IMR-90 (cell line): ENCODE measurements around the gene VMO1. TPM values are rescaled to one million over a fixed set of nuclear protein-coding genes. Genes with fewer than 3 reads are reported as not detected.

Experiments used
- ATAC-seq: fragments of 200-7000 bp; cut with Tn5 transposase; 2 replicates; pipeline ENCODE4 v1.9.1; 2020; ENCODE audit warnings: low read depth, mild to moderate bottlenecking, moderate library complexity
- BruUV-seq: library from RNA; stranded (reverse); fragments of 400-500 nt; replicated peaks from 2 replicates; lab custom pipeline; 2021; lab: Mats Ljungman, UMichigan
- CTCF ChIA-PET: fragments of 300-600 bp; formaldehyde crosslinking; extraction: SDS; loops from one replicate; lab custom pipeline; 2021; ENCODE audit warnings: antibody characterized with exemption; lab: Yijun Ruan, JAX
- POLR2A ChIA-PET: fragments of 300-600 bp; sonication (Branson Sonifier 250); formaldehyde crosslinking; loops from one replicate; lab custom pipeline; 2022; ENCODE audit warnings: antibody characterized with exemption; ENCODE audit not compliant: unreplicated experiment; lab: Charles Lee
- DNase-seq: peaks from one replicate; pipeline ENCODE4 v3.0.0; 2013
- H2AFZ ChIP-seq: replicated peaks from 2 replicates; pipeline ENCODE3; 2013; ENCODE audit warnings: low read length, mild to moderate bottlenecking; ENCODE audit not compliant: poor library complexity
- H2AK5ac ChIP-seq: 2 replicates; pipeline ENCODE4 v1.6.1; 2013; ENCODE audit warnings: low read depth, low read length, inconsistent platforms
- H2AK9ac ChIP-seq: replicated peaks from 2 replicates; pipeline ENCODE3; 2013; ENCODE audit warnings: mild to moderate bottlenecking, low read depth, low read length, moderate library complexity; ENCODE audit not compliant: poor library complexity
- H2BK120ac ChIP-seq: 2 replicates; pipeline ENCODE4 v1.6.1; 2013; ENCODE audit warnings: low read depth, low read length, inconsistent platforms
- H2BK15ac ChIP-seq: 3 replicates; pipeline ENCODE4 v1.6.1; 2013; ENCODE audit warnings: low read depth, low read length, inconsistent platforms
- H2BK20ac ChIP-seq: 2 replicates; pipeline ENCODE4 v1.6.1; 2013; ENCODE audit warnings: low read depth, mild to moderate bottlenecking, inconsistent platforms, low read length, moderate library complexity
- H2BK5ac ChIP-seq: 2 replicates; pipeline ENCODE4 v1.6.1; 2013; ENCODE audit warnings: mild to moderate bottlenecking, low read depth, low read length, inconsistent platforms; ENCODE audit not compliant: poor library complexity, severe bottlenecking
- H3K14ac ChIP-seq: replicated peaks from 2 replicates; pipeline ENCODE4 v1.6.1; 2013; ENCODE audit warnings: low read depth, low read length, inconsistent platforms
- H3K18ac ChIP-seq: 2 replicates; pipeline ENCODE4 v1.6.1; 2013; ENCODE audit warnings: low read depth, low read length, control low read depth
- H3K23ac ChIP-seq: 2 replicates; pipeline ENCODE4 v1.6.1; 2013; ENCODE audit warnings: low read depth, low read length, inconsistent platforms
- H3K27ac ChIP-seq: 2 replicates; pipeline ENCODE4 v1.5.1; 2013; ENCODE audit warnings: mild to moderate bottlenecking, control low read depth, low read length; ENCODE audit not compliant: insufficient read depth
- H3K27me3 ChIP-seq: 2 replicates; pipeline ENCODE4 v1.6.1; 2013; ENCODE audit warnings: low read length; ENCODE audit not compliant: control insufficient read depth, insufficient read depth
- H3K36me3 ChIP-seq: 2 replicates; pipeline ENCODE4 v1.6.1; 2013; ENCODE audit warnings: low read length, mixed read lengths; ENCODE audit not compliant: control insufficient read depth, insufficient read depth
- H3K4ac ChIP-seq: 2 replicates; pipeline ENCODE4 v1.6.1; 2013; ENCODE audit warnings: low read depth, low read length, inconsistent platforms
- H3K4me1 ChIP-seq: 2 replicates; pipeline ENCODE4 v1.6.1; 2013; ENCODE audit warnings: low read length, mixed read lengths; ENCODE audit not compliant: control insufficient read depth, insufficient read depth
- H3K4me2 ChIP-seq: 2 replicates; pipeline ENCODE4 v1.6.1; 2013; ENCODE audit warnings: low read depth, mild to moderate bottlenecking, control low read depth, low read length, moderate library complexity
- H3K4me3 ChIP-seq: 2 replicates; pipeline ENCODE4 v1.5.1; 2013; ENCODE audit warnings: low read depth, mild to moderate bottlenecking, control low read depth, low read length, moderate library complexity; ENCODE audit not compliant: insufficient read depth
- H3K56ac ChIP-seq: 2 replicates; pipeline ENCODE4 v1.6.1; 2013; ENCODE audit warnings: low read length, inconsistent platforms; ENCODE audit not compliant: insufficient read depth; ENCODE audit errors: extremely low read depth
- H3K79me1 ChIP-seq, 2 experiments: 2 replicates each; pipeline ENCODE4 v1.6.1; 2013; ENCODE audit warnings: low read length in 2 of 2, inconsistent platforms in 1 of 2, low read depth in 1 of 2
- H3K9ac ChIP-seq: 2 replicates; pipeline ENCODE4 v1.6.1; 2013; ENCODE audit warnings: low read depth, low read length, control low read depth
- H3K9me1 ChIP-seq: 2 replicates; pipeline ENCODE4 v1.6.1; 2013; ENCODE audit warnings: low read length, inconsistent platforms; ENCODE audit not compliant: insufficient read depth
- H3K9me3 ChIP-seq: 2 replicates; pipeline ENCODE4 v1.6.1; 2013; ENCODE audit warnings: low read length; ENCODE audit not compliant: control insufficient read depth, insufficient read depth
- H4K20me1 ChIP-seq: 2 replicates; pipeline ENCODE4 v1.6.1; 2013; ENCODE audit warnings: low read length, inconsistent platforms; ENCODE audit not compliant: insufficient read depth
- H4K5ac ChIP-seq: 2 replicates; pipeline ENCODE4 v1.6.1; 2013; ENCODE audit warnings: mild to moderate bottlenecking, low read depth, low read length, control low read depth
- H4K8ac ChIP-seq, 2 experiments: 2 replicates each; pipeline ENCODE4 v1.6.1; 2013; ENCODE audit warnings: low read depth in 2 of 2, low read length in 2 of 2, control low read depth in 1 of 2, inconsistent platforms in 1 of 2
- H4K91ac ChIP-seq: 2 replicates; pipeline ENCODE4 v1.6.1; 2013; ENCODE audit warnings: low read depth, low read length, inconsistent platforms; ENCODE audit not compliant: insufficient read depth
- CEBPB ChIP-seq: IDR thresholded peaks from 2 replicates; pipeline ENCODE4 v1.6.1; 2012; ENCODE audit warnings: low read depth, low read length, improper control_type of control experiment
- CHD1 ChIP-seq: IDR thresholded peaks from 2 replicates; pipeline ENCODE4 v1.6.1; 2012; ENCODE audit warnings: low read depth, low read length, improper control_type of control experiment
- MAFK ChIP-seq: IDR thresholded peaks from 2 replicates; pipeline ENCODE4 v1.6.1; 2012; ENCODE audit warnings: low read depth, low read length, improper control_type of control experiment
- MAZ ChIP-seq: IDR thresholded peaks from 2 replicates; pipeline ENCODE4 v1.6.1; 2012; ENCODE audit warnings: low read depth, mild to moderate bottlenecking, low read length, improper control_type of control experiment, moderate library complexity, borderline replicate concordance
- MXI1 ChIP-seq: IDR thresholded peaks from 2 replicates; pipeline ENCODE4 v1.6.1; 2012; ENCODE audit warnings: low read depth, mild to moderate bottlenecking, low read length, moderate library complexity, borderline replicate concordance
- RAD21 ChIP-seq: IDR thresholded peaks from 2 replicates; pipeline ENCODE4 v1.6.1; 2012; ENCODE audit warnings: low read length, improper control_type of control experiment
- SMC3 ChIP-seq: fragments of 150-350 bp; IDR thresholded peaks from 2 replicates; pipeline ENCODE4 v1.6.1; 2016; ENCODE audit warnings: low read depth, mild to moderate bottlenecking, antibody characterized with exemption, low read length, moderate library complexity
- WGBS, 2 experiments: methylation state at CpG; one replicate each; pipeline versions ENCODE4 v1.1.5 to v1.1.7; 2013; ENCODE audit warnings: missing lambda C conversion rate in 2 of 2; ENCODE audit not compliant: insufficient read length in 1 of 2; ENCODE audit errors: extremely low coverage in 2 of 2; 5-methylcytosine and 5-hydroxymethylcytosine counted together
- dilution Hi-C: fragments of 300-500 bp; cut with HindIII; formaldehyde crosslinking; loops from one replicate; pipeline ENCODE4 v1.14.3; 2018; ENCODE audit warnings: low sequenced_read_pairs; ENCODE audit not compliant: unreplicated experiment
- in situ Hi-C: fragments of 300-500 bp; cut with MboI; formaldehyde crosslinking; loops from 3 replicates; pipeline ENCODE4 v1.14.3; 2019; ENCODE audit warnings: low sequenced_read_pairs, inconsistent platforms, mixed read lengths
- intact Hi-C: fragments of 100-400 bp; cut with micrococcal nuclease; formaldehyde crosslinking; loops from 2 replicates; pipeline ENCODE4 v1.10.0; 2022
- polyA plus RNA-seq, 3 experiments: library from polyadenylated mRNA; depleted of rRNA; stranded (reverse); fragments of >200 nt; gene quantifications; 2 replicates each; pipeline ENCODE4 v1.2.3, GENCODE V29; 2012; ENCODE audit warnings: low replicate concordance in 1 of 3
- total RNA-seq: library from RNA; depleted of rRNA; stranded (reverse); fragments of >200 nt; gene quantifications from 2 replicates; pipeline ENCODE4 v1.2.3, GENCODE V29; 2012
- TF ChIP-seq, protein P1 (sequence below): fragments of 150-350 bp; IDR thresholded peaks from 2 replicates; pipeline ENCODE4 v1.6.1; 2016; ENCODE audit warnings: low read depth, mild to moderate bottlenecking, low read length, moderate library complexity, borderline replicate concordance

Gene VMO1
- total and polyA plus RNA-seq, 2 of the 4 experiments (the other 2 are of a cell fraction): 0.14 TPM; not detected in 1

DNA sequence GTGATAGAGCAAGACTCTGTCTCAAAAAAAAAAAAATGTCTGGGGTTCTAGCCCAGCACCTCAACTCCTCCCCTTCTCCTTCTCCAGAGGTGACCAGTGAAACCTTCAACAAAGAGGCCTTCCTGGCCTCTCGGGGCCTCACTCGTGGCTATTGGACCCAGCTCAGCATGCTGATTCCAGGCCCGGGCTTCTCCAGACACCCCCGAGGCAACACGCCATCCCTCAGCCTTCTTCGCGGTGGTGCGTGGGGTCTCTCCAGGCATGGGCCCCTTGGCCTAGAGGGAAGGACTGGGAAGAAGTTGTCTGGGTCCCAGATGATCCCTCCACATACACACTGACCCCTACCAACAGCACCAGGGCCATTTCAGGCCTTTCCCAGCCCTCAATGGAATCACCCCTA, 42.9 kb downstream of the VMO1 start (continued):
- no peak for TF ChIP-seq CHD1
- TF ChIP-seq SMC3: no peak
- no peak for TF ChIP-seq MXI1
- TF ChIP-seq, protein P1, sequence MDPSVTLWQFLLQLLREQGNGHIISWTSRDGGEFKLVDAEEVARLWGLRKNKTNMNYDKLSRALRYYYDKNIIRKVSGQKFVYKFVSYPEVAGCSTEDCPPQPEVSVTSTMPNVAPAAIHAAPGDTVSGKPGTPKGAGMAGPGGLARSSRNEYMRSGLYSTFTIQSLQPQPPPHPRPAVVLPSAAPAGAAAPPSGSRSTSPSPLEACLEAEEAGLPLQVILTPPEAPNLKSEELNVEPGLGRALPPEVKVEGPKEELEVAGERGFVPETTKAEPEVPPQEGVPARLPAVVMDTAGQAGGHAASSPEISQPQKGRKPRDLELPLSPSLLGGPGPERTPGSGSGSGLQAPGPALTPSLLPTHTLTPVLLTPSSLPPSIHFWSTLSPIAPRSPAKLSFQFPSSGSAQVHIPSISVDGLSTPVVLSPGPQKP: no peak

DNA sequence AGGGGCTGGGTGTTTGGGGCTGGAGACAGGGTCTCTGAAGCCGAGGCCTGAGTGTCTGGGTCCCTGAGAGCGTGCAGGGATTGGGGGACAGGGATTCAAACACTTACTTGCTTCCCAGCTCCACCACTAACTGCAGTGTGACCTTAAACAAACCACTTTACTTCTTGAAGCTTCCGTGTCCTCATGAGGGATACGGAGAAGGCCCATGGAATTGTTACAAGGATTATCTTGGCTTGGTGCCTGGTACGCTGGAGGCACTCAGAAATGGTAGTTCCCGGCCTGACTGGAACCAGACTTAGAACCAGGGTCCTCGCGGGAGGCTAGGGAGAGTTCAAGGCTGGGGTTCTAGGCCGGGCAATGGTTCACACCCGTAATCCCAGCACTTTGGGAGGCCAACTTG, 43.5 kb downstream of the VMO1 start:
- WGBS, 2 experiments: no CpG with 5 or more reads among the region's 10 CpGs
- no peaks in the 10 kb centered on the region for H3K9me1 ChIP-seq
- H3K27me3 ChIP-seq: peaks cover 79% of the 10 kb centered on the region
- no peak overlapping the region for H2BK5ac ChIP-seq
- H2BK120ac ChIP-seq: no peak overlapping the region
- DNase-seq: no peak
- H3K14ac ChIP-seq: no peak overlapping the region
- dilution Hi-C loops: no loop called here
- ChIA-PET CTCF (no interaction called here), POLR2A (no interaction called here)
- no peak overlapping the region for H4K8ac ChIP-seq
- H2BK15ac ChIP-seq: no peak overlapping the region
- no peaks in the 10 kb centered on the region for H3K36me3 ChIP-seq
- no peaks in the 10 kb centered on the region for H3K79me1 ChIP-seq
- ATAC-seq: no peak
- in situ Hi-C loops: no loop called here
- no peak overlapping the region for H2AFZ ChIP-seq
- no peaks in the 10 kb centered on the region for H3K9me3 ChIP-seq
- H3K4ac ChIP-seq: no peak overlapping the region
- no peak overlapping the region for H3K23ac ChIP-seq
- TF ChIP-seq MAZ: no peak
- no peak for TF ChIP-seq MAFK
- no peak for TF ChIP-seq CEBPB
- no peak for TF ChIP-seq RAD21
- no TSS peak for BruUV-seq
- H2AK5ac ChIP-seq: no peak overlapping the region
- H4K91ac ChIP-seq: no peak overlapping the region
- H3K9ac ChIP-seq: no peak overlapping the region
- no peak overlapping the region for H3K4me3 ChIP-seq
- no peaks in the 10 kb centered on the region for H4K20me1 ChIP-seq
- H3K4me2 ChIP-seq: no peak overlapping the region
- intact Hi-C loops: no loop called here
- no peak overlapping the region for H3K18ac ChIP-seq
- H3K4me1 ChIP-seq: peaks cover 8% of the 10 kb centered on the region; the same call in 1 of the 2 replicates
- no peak overlapping the region for H2BK20ac ChIP-seq
- no peak overlapping the region for H3K27ac ChIP-seq
- H4K5ac ChIP-seq: no peak overlapping the region
- no peak overlapping the region for H3K56ac ChIP-seq
- peak overlapping the region; percentile 42 for H2AK9ac ChIP-seq
